Vagina (tissue), 2 donors: ENCODE results near the gene PXDN. TPM values are rescaled to one million over a fixed set of nuclear protein-coding genes. Genes with fewer than 3 reads are reported as not detected.
A peak's percentile ranks its signal among the peaks of the same experiment; 100 is the strongest.
"Not testable (repeated sequence)": the region's sequence is repeated elsewhere in the genome, so short reads cannot be mapped to it uniquely, and the experiment has no call there.

Source experiments
- DNase-seq, 2 donors: peaks; one replicate each; pipeline ENCODE4 v3.0.0-alpha.2; 2017; ENCODE audit errors: extremely low spot score in 2 of 2
- H3K27ac ChIP-seq: fragments of 200-600 bp; sonication (generic); one replicate; pipeline ENCODE4 v1.5.1; 2019
- H3K27me3 ChIP-seq: fragments of 200-600 bp; sonication (generic); one replicate; pipeline ENCODE4 v1.5.1; 2019
- H3K36me3 ChIP-seq, 2 donors: fragments of 200-600 bp; sonication (generic); one replicate each; pipeline ENCODE4 v1.5.1; 2017 to 2019
- H3K4me1 ChIP-seq: fragments of 200-600 bp; sonication (generic); one replicate; pipeline ENCODE4 v1.5.1; 2019
- H3K4me3 ChIP-seq, 2 donors: fragments of 200-600 bp; sonication (generic); 1 replicate in 1 of 2; 2 replicates in 1 of 2; pipeline ENCODE4 v1.5.1; 2016 to 2019
- H3K9me3 ChIP-seq: fragments of 200-600 bp; sonication (generic); one replicate; pipeline ENCODE4 v1.5.1; 2019
- POLR2A ChIP-seq, 2 donors: fragments of 450-650 bp; IDR thresholded peaks; one replicate each; pipeline ENCODE4 v1.6.1; 2017; ENCODE audit warnings: antibody characterized with exemption in 2 of 2, mild to moderate bottlenecking in 2 of 2, moderate library complexity in 2 of 2
- POLR2AphosphoS5 ChIP-seq, 2 donors: sonication (generic); formaldehyde crosslinking; IDR thresholded peaks; one replicate each; pipeline ENCODE4 v1.9.0; 2017; ENCODE audit warnings: antibody characterized with exemption in 2 of 2, mild to moderate bottlenecking in 2 of 2, low read depth in 1 of 2; ENCODE audit not compliant: insufficient read depth in 1 of 2
- intact Hi-C: fragments of 100-400 bp; cut with DNase I; formaldehyde crosslinking; loops from one replicate; pipeline ENCODE4 v1.15.1; 2023
- total RNA-seq: library from RNA; depleted of rRNA; stranded (reverse); fragments of >200 nt; gene quantifications from one replicate; pipeline ENCODE4 v1.2.3, GENCODE V29; 2016
- TF ChIP-seq, protein P1 (sequence below), 3 experiments: fragments of 450-650 bp in 2 of 3; fragments of 200-600 bp in 1 of 3; sonication (generic) in 1 of 3; IDR thresholded peaks; one replicate each; pipeline ENCODE4 v1.5.1; 2017 to 2019; ENCODE audit warnings: antibody characterized with exemption in 3 of 3, mild to moderate bottlenecking in 2 of 3, moderate library complexity in 2 of 3

The PXDN gene
- total RNA-seq, 1 donor from 2014 or later = 33.6 TPM

- Histone ChIP-seq H3K27me3 (no peaks in the 10 kb centered on the region), H3K36me3 (no peaks in the 10 kb centered on the region), H3K27ac (no peak overlapping the region), H3K4me3 (no peak overlapping the region), H3K4me1 (peaks cover 67% of the 10 kb centered on the region), H3K9me3 (no peaks in the 10 kb centered on the region)
- intact Hi-C loops = no loop called here
- no peak for DNase-seq
- TF ChIP-seq POLR2AphosphoS5 (IDR thresholded peaks at IDR 0.05; ENCODE audit: insufficient read depth in 1 of 2, low read depth in 1 of 2) (no peak), POLR2A (IDR thresholded peaks at IDR 0.05) (no peak)
- TF ChIP-seq, protein P1, sequence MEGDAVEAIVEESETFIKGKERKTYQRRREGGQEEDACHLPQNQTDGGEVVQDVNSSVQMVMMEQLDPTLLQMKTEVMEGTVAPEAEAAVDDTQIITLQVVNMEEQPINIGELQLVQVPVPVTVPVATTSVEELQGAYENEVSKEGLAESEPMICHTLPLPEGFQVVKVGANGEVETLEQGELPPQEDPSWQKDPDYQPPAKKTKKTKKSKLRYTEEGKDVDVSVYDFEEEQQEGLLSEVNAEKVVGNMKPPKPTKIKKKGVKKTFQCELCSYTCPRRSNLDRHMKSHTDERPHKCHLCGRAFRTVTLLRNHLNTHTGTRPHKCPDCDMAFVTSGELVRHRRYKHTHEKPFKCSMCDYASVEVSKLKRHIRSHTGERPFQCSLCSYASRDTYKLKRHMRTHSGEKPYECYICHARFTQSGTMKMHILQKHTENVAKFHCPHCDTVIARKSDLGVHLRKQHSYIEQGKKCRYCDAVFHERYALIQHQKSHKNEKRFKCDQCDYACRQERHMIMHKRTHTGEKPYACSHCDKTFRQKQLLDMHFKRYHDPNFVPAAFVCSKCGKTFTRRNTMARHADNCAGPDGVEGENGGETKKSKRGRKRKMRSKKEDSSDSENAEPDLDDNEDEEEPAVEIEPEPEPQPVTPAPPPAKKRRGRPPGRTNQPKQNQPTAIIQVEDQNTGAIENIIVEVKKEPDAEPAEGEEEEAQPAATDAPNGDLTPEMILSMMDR (IDR thresholded peaks at IDR 0.05) = no peak
Observed at GRCh38 chr2:1709335-1709605, 35.0 kb downstream of the PXDN start.

DNA sequence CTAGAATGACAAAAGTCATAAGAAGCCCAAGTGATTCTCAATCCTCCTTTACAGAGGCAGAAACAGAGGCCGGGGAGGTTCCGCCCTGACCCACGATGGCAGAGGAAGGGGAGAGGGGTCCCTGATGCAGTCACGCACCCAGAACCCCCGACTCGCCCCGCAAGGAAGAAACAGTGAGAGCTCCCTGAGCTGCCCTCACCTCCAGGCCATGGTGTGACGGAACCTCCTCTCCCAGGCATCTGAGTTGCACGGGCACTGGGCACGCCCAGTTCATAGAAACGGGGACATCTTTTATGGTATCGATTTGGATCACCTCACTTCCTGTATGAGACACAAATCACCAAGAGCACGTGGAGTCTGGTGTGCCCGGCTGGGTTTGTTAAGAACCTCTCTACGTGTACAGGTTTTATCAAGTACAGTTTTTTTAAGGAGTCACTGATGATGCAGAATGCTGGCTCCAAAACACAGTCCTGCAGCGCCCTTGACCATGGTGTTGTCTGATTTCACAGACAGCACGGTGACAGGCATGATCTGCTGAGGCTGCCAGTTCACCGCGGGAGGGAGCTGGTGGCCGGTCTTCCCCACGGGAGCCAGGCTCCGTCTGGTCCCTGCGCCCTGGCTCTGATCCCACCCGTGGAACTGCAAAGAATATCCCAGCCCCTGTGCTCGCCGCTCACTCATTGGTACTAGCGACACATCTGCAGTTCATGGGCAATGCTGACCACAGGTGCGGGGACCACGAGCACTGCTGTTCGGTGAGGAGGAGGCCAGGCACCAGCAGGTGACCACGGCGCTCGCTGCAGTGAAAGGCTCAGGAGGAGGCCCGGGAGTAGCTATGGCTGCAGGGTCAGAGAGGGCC is 35.6 kb downstream of the PXDN start:
- no peak for DNase-seq
- TF ChIP-seq, protein P1 (IDR thresholded peaks at IDR 0.05) = no peak
- TF ChIP-seq POLR2AphosphoS5 (IDR thresholded peaks at IDR 0.05; ENCODE audit: insufficient read depth in 1 of 2, low read depth in 1 of 2) (no peak), POLR2A (IDR thresholded peaks at IDR 0.05) (no peak)
- Histone ChIP-seq H3K9me3 (no peaks in the 10 kb centered on the region), H3K36me3 (no peaks in the 10 kb centered on the region), H3K27ac (peak overlapping the region; percentile 68), H3K4me3 (no peak overlapping the region), H3K27me3 (no peaks in the 10 kb centered on the region), H3K4me1 (peaks cover 61% of the 10 kb centered on the region)
- intact Hi-C loops = no loop called here

DNA sequence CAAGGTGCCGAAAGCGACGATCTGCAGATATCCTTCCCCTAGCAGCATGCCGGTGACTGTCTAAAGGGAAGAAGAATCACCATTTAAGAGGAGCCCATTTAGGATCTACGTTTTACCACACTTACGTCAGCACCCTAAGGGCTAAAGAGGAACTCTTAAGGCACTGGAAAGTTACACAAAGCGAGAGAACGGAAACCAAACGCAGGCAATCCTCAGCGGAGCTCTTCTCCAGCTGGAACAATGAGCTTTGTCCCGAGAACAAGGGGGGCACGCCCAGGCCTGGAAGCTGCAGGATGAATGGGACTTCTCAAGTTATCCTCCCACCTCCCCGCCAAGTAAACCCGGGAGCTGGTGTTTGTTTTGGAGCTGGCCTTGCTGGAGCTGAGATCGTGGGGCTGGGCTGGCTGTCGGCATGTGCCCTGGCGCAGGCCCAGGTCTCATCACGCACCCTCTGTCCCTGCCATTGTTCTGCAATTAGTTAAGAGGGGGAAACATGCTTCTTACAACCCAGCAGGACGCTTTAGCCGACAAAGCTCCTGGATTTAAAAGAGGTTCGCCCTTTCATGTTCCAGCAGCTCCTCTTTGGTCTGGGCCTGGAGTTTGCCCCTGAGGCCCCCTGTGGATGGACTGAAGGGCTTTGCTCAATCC is 36.4 kb downstream of the PXDN start:
- no peak for DNase-seq
- intact Hi-C loops = no loop called here
- Histone ChIP-seq H3K9me3 (no peaks in the 10 kb centered on the region), H3K27me3 (no peaks in the 10 kb centered on the region), H3K27ac (peak overlapping the region; percentile 68), H3K4me3 (peak overlapping the region in 1 of 2 donors; percentile 31), H3K36me3 (no peaks in the 10 kb centered on the region), H3K4me1 (peaks cover 54% of the 10 kb centered on the region)
- peak; percentile 55 to 70 for TF ChIP-seq POLR2AphosphoS5 (IDR thresholded peaks at IDR 0.05; ENCODE audit: insufficient read depth in 1 of 2, low read depth in 1 of 2)
- TF ChIP-seq, protein P1 (IDR thresholded peaks at IDR 0.05) = no peak

GRCh38 chr2:1706089-1706841 is 38.0 kb downstream of the PXDN start:
- H3K36me3 ChIP-seq, DNase-seq, H3K27me3 ChIP-seq, H3K9me3 ChIP-seq, H3K27ac ChIP-seq, intact Hi-C loops, H3K4me3 ChIP-seq: not testable (repeated sequence)
- H3K4me1 ChIP-seq = peaks cover 40% of the 10 kb centered on the region

GRCh38 chr2:1705557-1706076 is 38.7 kb downstream of the PXDN start:
- intact Hi-C loops = no loop called here
- Histone ChIP-seq H3K4me3 (no peak overlapping the region), H3K9me3 (no peaks in the 10 kb centered on the region), H3K27me3 (no peaks in the 10 kb centered on the region), H3K36me3 (no peaks in the 10 kb centered on the region), H3K4me1 (peaks cover 40% of the 10 kb centered on the region), H3K27ac (no peak overlapping the region)
- TF ChIP-seq, protein P1 (IDR thresholded peaks at IDR 0.05) = no peak
- TF ChIP-seq POLR2A (IDR thresholded peaks at IDR 0.05) (no peak), POLR2AphosphoS5 (IDR thresholded peaks at IDR 0.05; ENCODE audit: insufficient read depth in 1 of 2, low read depth in 1 of 2) (no peak)
- no peak for DNase-seq
